GM19023 (cell line): ENCODE measurements around the gene ANXA11.
"Not testable (repeated sequence)": the region's sequence is repeated elsewhere in the genome, so short reads cannot be mapped to it uniquely, and the experiment has no call there.

ENCODE experiments used
- ATAC-seq: cut with Tn5 transposase; IDR thresholded peaks from one replicate; pipeline ENCODE4 v1.9.1; 2021; ENCODE audit warnings: mild to moderate bottlenecking, moderate library complexity; ENCODE audit not compliant: unreplicated experiment

Gene ANXA11

GRCh38 chr10:80205477-80206276, at the start of gene ANXA11:
Gene ANXA11 (minus strand): TSS chr10:80205537. CDS start chr10:80172861, 32,676 bp downstream.
- ATAC-seq = peak; percentile 80

DNA sequence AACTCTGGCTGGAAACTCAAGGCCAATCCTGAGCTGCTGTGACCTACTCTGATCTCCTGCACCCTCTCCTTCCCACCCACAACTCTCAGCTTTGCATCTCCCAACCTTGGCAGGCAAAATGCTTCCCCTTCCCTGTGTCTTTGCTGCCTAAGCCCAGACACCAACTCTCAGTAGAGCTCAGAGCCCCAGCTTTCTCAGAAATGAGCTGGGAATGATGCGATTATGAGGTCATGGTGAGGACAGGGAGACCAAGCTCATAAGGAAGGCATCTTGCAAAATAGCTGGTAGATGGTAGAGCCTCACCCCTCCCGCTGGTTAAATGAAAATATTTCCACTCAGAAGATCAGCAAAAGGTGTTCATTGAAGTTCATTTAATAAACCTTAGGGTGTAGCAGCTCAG, 49.4 kb upstream of the ANXA11 start:
- not testable (repeated sequence) for ATAC-seq

DNA sequence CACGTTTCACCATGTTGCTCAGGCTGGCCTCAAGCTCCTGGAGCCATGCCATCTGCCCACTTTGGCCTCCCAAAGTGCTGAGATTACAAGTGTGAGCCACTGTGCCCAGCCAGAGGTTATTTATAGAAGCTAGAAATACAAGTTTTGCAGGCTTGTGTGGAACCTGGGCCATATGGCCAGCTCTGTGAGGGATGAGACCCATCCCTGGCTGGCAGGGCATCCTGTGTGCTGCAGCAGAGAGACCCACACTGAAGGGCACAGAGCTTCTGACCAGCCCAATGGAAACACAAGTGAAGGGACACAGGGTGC, 48.6 kb upstream of the ANXA11 start:
- ATAC-seq = peak; percentile 27

DNA sequence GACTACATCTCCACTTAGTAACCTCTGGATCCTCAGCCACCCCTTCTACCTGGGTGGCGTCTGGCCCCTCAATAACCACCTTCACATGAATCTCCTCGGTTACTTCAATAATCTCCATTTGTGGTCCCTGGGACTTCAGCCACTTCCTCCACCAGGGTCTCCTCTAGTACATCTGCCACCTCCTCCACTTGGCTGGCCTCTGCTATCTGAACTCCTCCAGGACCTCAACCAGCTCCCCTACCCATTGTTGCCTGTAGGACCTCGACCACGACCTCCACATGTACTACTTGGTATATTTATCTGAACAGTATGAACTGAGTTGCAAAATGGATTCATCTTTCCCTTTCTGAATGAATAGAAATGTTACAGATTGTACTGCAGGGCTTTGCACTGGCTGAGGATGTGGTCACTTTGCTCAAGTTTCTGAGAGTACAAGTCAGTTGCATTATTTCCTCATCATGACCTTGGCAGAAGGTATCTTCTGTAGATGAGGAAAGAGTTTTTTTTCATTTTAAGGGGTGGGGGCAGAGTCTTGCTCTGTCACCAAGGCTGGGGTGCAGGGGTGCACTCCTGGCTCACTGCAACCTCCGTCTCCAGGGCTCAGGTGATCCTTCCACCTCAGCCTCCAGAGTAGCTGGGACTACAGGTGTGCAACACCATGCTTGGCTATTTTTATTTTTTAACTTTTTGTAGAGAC, 48.1 kb upstream of the ANXA11 start:
- ATAC-seq = peak; percentile 63

GRCh38 chr10:80252296-80252887, 47.1 kb upstream of the ANXA11 start:
- no peak for ATAC-seq

GRCh38 chr10:80251703-80252280, 46.5 kb upstream of the ANXA11 start:
- ATAC-seq = not testable (repeated sequence)

DNA sequence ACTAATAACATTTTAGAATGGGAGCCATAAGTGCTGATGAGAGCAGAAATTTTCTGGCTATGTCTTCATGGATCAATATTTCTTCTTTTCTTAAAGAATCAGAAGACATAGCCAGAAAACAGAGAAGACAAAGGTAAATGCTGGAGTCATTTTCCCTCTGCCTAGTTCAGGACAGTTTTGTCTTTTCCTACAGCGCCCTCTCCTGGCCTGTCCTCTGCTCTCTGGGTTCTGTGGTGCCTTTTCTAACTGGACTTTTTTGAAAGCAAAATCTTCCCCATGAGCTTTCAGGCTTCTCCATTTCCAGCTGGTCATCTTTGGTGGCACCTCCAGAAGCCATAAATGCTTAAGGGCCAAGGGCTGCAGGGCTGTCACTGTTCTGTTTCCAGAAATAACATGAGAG, 45.1 kb upstream of the ANXA11 start:
- ATAC-seq = not testable (repeated sequence)

GRCh38 chr10:80249906-80250305, 44.6 kb upstream of the ANXA11 start:
- ATAC-seq = not testable (repeated sequence)

DNA sequence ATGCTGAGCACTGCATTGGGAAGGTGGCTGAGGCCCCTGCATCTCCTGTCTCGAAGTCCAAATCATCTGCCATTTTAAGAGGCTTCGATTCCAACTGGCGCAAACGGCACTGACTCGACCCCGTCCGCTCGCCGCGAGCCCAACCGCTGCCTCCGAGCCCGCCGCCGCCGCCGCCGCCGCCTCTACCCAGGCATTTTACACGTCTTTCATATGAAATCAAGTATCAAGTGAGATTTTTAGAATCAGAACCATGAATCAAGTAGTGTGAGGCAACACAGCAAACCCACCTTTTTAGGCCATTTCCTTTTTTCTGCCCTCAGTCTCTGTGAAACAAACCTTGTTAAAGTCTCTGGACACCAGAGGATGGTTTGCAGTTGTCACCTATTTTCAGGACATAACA, 42.3 kb upstream of the ANXA11 start:
- not testable (repeated sequence) for ATAC-seq

DNA sequence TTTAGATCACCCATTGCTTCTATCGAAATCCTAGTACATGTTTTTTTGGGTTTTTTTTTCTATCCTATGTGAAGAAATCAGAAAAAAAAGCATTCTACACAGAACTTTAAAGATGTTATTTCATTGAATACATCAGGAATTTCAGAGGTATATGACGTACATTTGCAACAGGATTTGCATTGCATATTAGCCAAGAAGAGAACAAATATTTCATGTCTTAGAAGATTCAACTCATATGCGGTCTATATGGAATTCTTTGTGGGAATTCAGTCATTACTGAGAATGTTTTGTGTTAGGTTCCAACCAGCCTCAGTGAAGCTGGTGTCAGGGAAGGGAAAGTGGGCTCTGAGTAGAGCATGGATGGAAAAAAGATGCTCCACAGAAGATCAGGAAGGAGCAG, 39.0 kb upstream of the ANXA11 start:
- ATAC-seq = not testable (repeated sequence)

GRCh38 chr10:80242341-80242740, 37.0 kb upstream of the ANXA11 start:
- not testable (repeated sequence) for ATAC-seq

GRCh38 chr10:80236457-80236856, 31.1 kb upstream of the ANXA11 start:
- ATAC-seq = not testable (repeated sequence)

DNA sequence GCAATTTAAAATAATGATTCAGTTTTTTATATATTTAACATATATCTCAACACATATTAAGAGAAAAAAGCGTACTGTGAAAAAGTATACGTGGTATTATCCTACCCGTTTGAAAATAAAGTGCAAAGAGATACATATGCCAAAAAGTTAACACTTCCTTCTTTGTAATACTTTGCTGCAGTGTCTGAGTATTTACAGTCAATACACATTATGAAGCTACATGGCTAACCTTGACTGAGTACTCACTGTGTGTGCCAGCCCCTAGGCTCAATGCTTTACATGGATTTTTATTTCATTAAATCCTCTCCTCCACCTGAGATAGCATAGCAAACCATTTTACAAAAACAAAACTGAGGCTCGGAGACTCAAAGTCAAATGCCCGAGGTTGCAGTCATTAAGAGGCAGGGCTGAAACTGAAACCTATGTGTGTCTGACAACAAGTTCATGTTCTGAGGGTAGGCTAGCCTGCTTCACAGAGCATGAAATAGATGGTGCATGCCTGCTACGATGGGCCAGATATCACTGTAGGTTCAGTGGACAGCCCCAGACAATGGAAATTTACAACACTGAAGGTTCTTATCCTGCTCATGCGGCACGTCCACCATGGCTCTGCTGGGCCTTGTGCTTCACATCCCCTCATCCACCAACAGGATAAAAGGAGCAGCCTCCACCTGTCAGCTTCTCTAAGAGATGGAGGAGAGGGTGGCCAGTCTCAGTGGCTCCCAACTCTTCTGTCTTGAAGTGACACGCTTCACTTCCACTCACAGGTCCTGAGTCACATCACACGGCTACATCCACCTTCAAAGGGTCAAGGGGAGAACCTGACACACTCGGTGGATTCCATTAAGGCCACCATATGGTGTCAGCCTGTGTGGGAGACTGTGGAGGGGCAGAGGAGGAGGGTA, 29.2 kb upstream of the ANXA11 start:
- peak; percentile 100 for ATAC-seq

GRCh38 chr10:80233871-80234270, 28.5 kb upstream of the ANXA11 start:
- ATAC-seq = not testable (repeated sequence)

- ATAC-seq = peak; percentile 48
Measured at GRCh38 chr10:80226723-80227122, 21.4 kb upstream of the ANXA11 start.

DNA sequence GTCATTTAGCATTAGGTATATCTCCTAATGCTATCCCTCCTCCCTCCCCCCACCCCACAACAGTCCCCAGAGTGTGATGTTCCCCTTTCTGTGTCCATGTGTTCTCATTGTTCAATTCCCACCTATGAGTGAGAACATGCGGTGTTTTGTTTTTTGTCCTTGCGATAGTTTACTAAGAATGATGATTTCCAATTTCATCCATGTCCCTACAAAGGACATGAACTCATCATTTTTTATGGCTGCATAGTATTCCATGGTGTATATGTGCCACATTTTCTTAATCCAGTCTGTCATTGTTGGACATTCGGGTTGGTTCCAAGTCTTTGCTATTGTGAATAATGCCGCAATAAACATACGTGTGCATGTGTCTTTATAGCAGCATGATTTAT, 17.7 kb upstream of the ANXA11 start:
- not testable (repeated sequence) for ATAC-seq

DNA sequence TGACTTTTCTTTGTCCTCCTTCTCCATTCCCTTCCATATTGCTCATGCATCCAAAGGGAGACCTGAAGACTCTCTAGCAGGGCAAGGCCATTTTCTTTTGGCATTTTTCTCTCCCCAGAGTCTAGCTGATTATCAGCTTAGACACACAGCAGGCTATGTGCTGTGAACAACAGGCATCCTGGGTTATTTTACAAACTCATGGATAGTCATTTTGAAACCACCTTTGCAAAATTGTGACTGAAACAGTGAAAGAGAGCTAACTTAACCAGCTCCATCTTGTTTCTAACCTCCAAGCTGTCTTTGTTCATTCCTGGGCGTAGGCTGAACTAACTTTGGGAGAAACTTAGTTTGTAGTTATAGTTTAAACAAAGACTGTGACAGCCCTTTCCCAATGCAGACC, 13.5 kb upstream of the ANXA11 start:
- peak; percentile 92 for ATAC-seq

DNA sequence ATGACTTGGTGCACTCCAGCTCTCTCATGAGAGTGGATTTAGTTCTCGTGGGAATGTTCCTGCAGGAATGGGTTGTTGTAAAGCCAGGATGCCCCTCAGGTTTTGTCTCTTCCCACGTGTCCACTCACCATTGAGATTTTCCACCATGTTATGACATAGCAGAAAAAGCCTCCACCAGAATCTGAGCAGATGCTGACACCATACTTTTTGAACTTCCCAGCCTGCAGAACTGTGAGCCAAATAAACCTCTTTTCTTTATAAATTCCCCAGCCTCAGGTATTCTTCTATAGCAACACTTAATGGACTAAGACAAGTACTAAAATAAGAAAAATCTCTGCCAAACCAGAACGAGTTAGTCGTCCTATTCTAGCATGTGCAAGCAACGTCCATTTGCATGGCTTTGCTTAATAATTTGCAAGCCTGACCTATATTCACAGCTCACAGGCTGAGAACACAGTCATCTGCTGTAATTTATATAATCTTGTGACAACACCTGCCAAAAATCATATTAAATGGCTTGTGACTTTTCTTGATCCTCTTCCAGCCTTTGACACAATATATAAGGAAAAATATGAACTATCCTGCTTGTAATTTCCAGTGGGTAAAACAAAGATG, 9.1 kb upstream of the ANXA11 start:
- not testable (repeated sequence) for ATAC-seq

- ATAC-seq = not testable (repeated sequence)
Measured at GRCh38 chr10:80212535-80213115, 7.3 kb upstream of the ANXA11 start.

DNA sequence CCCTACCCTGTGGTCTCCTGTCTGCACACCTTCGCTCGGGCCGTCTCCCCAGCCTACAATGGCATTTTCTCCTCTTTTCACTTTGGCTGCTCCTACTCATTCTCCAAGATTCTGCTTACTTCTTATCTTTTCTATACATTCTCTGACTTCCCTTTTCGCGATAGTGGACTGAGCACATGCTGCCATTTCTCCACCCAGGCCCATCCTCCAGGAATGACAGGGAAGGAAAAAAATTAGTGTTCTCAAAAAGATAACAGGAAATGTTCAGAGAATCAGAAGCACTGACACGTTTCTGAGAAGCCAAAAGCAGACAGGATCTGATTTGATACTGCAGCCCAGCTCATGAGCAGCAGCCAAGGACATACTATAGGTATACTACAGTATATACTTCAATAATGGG, 6.4 kb upstream of the ANXA11 start:
- ATAC-seq = no peak
